ENCODE measurements around the gene DDX54. TPM values are rescaled to one million over a fixed set of nuclear protein-coding genes. Genes with fewer than 3 reads are reported as not detected.

DDX54 gene
- total and polyA plus RNA-seq, 12 donors, result 27.9 to 109 (median 70.0) TPM

DNA sequence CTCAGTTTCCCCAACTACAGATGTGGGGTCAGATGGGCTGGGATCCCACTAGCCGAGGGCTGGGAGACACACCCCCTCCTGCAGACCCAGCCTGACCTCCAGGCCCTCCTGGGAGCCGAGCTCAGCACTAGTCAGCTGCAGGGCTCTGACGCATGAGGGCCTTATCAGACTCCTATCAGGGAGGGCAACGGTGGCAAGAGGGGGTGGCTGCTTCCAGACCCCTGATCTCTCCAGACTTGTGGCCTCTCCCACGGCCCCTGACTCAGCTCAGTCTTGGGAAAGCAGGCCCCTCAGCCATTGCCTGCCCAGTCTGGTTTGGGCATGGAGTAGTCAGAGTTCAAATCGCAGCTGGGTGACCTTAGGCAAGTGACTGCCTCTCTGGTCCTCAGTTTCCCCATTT is 52.2 kb downstream of the DDX54 start:
- Histone ChIP-seq H3K27me3 (no peaks in the 10 kb centered on the region), H3K4me3 (no peak overlapping the region), H3K4me1 (replicated peaks in 1 of 2) (peaks cover 0 to 22% of the 10 kb centered on the region in 2 donors), H3K27ac (peak overlapping the region in 3 of 5 donors; percentile 51 to 88 (median 68)), H3K9me3 (replicated peaks in 1 of 3) (no peaks in the 10 kb centered on the region), H3K36me3 (replicated peaks in 1 of 2) (no peaks in the 10 kb centered on the region)
- 36 to 69% (median 40%) methylated on average over 3 to 6 of the region's 6 CpGs for WGBS, 4 donors
- DNase-seq, result peak in 6 of 7 donors; percentile 38 to 80 (median 70)
- intact Hi-C loops (cut with DNase I), result no loop called here
- no peak for TF ChIP-seq POLR2A (IDR thresholded peaks at IDR 0.05)
- TF ChIP-seq, protein P1, sequence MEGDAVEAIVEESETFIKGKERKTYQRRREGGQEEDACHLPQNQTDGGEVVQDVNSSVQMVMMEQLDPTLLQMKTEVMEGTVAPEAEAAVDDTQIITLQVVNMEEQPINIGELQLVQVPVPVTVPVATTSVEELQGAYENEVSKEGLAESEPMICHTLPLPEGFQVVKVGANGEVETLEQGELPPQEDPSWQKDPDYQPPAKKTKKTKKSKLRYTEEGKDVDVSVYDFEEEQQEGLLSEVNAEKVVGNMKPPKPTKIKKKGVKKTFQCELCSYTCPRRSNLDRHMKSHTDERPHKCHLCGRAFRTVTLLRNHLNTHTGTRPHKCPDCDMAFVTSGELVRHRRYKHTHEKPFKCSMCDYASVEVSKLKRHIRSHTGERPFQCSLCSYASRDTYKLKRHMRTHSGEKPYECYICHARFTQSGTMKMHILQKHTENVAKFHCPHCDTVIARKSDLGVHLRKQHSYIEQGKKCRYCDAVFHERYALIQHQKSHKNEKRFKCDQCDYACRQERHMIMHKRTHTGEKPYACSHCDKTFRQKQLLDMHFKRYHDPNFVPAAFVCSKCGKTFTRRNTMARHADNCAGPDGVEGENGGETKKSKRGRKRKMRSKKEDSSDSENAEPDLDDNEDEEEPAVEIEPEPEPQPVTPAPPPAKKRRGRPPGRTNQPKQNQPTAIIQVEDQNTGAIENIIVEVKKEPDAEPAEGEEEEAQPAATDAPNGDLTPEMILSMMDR (IDR thresholded peaks at IDR 0.05), result no peak

DNA sequence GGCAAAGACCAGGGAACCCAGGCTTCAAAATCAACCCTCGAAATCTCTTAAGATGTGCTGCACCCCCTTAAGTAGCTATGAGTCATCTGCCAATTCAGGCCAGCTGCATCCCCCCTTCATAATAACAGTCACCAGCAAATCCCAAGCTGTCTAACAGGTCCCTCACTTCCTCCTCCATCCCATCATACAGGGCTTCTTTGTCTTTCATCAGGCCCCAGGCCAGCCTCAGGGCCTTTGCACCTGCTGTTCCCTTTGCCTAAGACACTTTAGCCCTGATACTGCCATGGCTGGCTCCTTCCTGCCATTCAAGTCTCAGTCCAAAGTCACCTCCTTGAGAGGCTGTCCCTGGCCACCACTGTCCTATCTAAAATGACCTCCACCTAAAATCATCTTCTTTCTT is 53.7 kb downstream of the DDX54 start:
- DNase-seq, result no peak
- intact Hi-C loops (cut with DNase I), result no loop called here
- 80 to 90% (median 86%) methylated on average over 1 of the region's 1 CpG for WGBS, 4 donors
- Histone ChIP-seq H3K4me3 (no peak overlapping the region), H3K36me3 (replicated peaks in 1 of 2) (no peaks in the 10 kb centered on the region), H3K27me3 (no peaks in the 10 kb centered on the region), H3K27ac (no peak overlapping the region), H3K4me1 (replicated peaks in 1 of 2) (peaks cover 0 to 22% of the 10 kb centered on the region in 2 donors), H3K9me3 (replicated peaks in 1 of 3) (no peaks in the 10 kb centered on the region)
- TF ChIP-seq, protein P1 (IDR thresholded peaks at IDR 0.05), result no peak
- no peak for TF ChIP-seq POLR2A (IDR thresholded peaks at IDR 0.05)

DNA sequence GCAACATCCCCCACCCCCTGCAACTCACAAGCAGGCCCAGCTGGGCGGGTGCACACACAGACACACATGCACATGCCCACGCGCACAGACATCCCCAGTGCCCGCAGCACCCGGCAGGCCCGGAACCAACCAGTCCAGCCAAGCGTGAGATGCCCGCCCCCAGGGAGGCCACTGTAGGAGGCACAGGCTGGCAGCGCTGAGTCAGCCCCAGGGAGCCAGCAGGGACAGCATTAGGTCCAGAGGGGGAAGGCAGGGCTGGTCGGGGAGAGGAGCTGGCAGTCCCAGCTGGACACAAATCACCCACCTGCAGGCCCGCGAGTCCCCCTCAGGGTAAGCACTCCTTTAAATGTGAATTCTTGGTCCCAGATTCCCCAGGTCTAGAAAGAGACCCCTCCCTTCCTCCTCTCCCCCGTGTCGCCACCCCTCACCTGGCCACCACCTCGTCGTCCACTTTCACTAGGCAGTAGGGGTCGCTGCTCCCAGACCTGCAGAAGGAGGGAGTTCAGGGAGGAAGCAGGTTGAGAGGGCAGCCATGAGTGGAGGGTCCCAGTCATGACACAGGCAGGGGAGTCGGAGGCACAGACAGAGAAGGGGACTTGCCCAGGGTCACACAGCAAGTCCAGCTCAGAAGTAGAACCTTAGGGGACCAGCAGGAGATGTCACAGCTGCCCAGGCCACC is 54.7 kb downstream of the DDX54 start:
- H3K27me3 ChIP-seq, result no peaks in the 10 kb centered on the region
- no peaks in the 10 kb centered on the region for H3K36me3 ChIP-seq (replicated peaks in 1 of 2)
- TF ChIP-seq, protein P1 (IDR thresholded peaks at IDR 0.05), result peak in 2 of 6 experiments; percentile 9 to 13
- TF ChIP-seq POLR2A (IDR thresholded peaks at IDR 0.05), result peak in 1 of 2 donors; percentile 42
- H3K27ac ChIP-seq, result peak overlapping the region in 3 of 5 donors; percentile 8 to 71 (median 19)
- no peaks in the 10 kb centered on the region for H3K9me3 ChIP-seq (replicated peaks in 1 of 3)
- peaks cover 0 to 14% of the 10 kb centered on the region in 2 donors for H3K4me1 ChIP-seq (replicated peaks in 1 of 2)
- DNase-seq, result peak; percentile 66 to 89 (median 72)
- H3K4me3 ChIP-seq, result no peak overlapping the region
- intact Hi-C loops (cut with DNase I), result no loop called here
- WGBS, 4 donors, result 26 to 33% (median 31%) methylated on average over 3 to 18 of the region's 18 CpGs

- WGBS, 4 donors, result 70 to 76% (median 73%) methylated on average over 14 to 17 of the region's 17 CpGs
- Histone ChIP-seq H3K27ac (peak overlapping the region in 2 of 5 donors; percentile 8 to 71), H3K27me3 (no peaks in the 10 kb centered on the region), H3K36me3 (replicated peaks in 1 of 2) (no peaks in the 10 kb centered on the region), H3K4me3 (no peak overlapping the region), H3K4me1 (replicated peaks in 1 of 2) (peaks cover 0 to 13% of the 10 kb centered on the region in 2 donors), H3K9me3 (replicated peaks in 1 of 3) (no peaks in the 10 kb centered on the region)
- no peak for TF ChIP-seq POLR2A (IDR thresholded peaks at IDR 0.05)
- TF ChIP-seq, protein P1 (IDR thresholded peaks at IDR 0.05), result no peak
- DNase-seq, result no peak
- intact Hi-C loops (cut with DNase I), result no loop called here
These were observed 55.4 kb downstream of the DDX54 start for GRCh38 chr12:113129664-113130456.

Data from adrenal gland (tissue), 12 donors.